Measurements from ENCODE around the gene PROSER2. TPM values are rescaled to one million over a fixed set of nuclear protein-coding genes. Genes with fewer than 3 reads are reported as not detected.

The PROSER2 gene, protein sequence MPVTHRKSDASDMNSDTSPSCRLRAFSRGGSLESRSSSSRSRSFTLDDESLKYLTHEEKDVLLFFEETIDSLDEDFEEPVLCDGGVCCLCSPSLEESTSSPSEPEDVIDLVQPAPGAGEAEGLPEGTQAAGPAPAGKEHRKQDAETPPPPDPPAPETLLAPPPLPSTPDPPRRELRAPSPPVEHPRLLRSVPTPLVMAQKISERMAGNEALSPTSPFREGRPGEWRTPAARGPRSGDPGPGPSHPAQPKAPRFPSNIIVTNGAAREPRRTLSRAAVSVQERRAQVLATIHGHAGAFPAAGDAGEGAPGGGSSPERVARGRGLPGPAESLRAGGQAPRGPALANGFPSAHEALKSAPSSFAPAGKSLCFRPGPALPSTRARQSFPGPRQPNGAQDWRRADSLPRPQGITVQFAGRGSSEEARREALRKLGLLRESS
- total RNA-seq (2014; rRNA removed; shearing (Covaris generic)) = 23.6 and 33.1 TPM in 2 replicates
- 18.4 and 27.9 TPM in 2 replicates for polyA plus RNA-seq (2015; cell fraction: cytosol; rRNA removed)
- polyA plus RNA-seq (2015; cell fraction: nucleus; rRNA removed) = 19.4 and 25.3 TPM in 2 replicates

DNA sequence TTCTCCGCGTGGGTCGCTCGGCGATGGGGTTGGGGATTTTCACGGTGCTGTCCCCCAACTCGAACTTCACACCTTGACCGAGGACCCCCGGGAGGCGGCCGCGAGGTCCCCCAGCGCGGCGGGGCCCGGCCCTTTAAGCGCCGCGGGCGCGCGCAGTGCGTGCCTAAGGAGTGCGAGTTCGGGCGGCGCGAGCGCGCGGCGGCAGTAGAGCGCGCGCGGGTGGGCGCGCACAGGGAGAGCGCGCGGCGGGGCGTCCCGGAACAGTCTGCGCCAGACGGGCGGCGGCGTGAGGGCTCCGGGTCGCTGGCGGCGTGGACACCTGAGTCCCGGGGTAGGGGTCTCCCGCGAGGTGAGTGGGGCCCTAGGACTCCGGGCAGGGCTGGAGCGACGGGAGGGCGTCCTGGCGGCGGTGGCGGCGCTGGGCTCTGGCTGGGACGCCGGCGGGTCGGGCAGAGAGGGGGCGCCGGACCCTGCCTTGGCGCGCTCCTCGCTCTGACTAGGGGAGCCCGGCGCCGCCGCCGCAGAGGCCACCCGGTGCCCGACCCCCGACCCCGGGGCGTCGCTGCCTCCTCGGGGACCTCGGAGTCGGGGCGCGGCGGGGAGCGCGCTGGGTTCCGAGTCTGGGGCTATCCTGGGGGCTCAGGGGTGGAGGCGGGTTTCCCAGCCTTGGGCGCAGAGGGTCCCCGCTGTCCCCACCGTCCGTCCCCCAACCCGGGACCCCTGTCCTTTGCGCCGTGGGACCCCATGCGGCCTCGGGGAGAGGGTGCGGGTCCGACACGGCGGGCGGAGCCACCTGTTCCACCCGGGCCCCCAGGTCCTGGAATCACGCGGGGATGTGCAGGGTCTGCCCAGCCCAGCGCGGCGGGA is at the start of gene PROSER2:
Gene PROSER2, plus strand, starts transcription at position 235 of the 867 bp plus-strand sequence. CDS start 28,722 bp downstream, outside the sequence.
- peak; percentile 55 for DNase-seq (ENCODE audit: low read depth)

DNA sequence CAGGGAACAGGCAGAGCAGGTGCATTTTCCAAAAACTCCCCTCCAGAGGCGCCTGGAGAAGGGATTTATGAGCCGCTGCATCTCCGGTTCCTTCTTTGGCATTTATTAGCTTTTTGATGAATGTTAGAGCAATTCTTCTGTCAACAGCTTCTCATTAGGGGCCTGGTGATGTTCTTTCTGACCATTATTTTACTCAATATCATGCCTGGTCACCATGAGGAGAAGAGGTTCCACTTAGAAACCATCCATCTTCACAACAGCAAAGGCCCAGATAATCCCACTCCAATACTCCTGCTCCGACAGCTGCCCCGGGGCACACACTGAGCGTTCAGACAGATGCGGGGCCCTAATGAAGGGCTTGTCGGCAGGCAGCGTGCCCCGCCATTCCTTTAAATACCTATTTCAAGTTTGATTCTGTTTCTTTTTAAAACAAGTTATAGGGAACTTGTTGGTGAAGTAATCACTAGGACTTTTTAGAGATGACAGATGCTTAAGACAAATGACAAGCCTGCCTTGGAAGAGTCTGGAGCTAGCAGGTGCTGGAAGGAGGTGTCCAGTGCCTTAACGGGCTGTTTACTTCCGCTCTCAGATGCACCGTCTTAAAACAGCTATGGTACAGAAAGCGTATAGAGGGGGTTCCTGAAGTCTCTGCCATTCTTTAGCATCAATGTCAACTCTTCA is 49.3 kb upstream of the PROSER2 start:
- DNase-seq (ENCODE audit: low read depth) = no peak

DNA sequence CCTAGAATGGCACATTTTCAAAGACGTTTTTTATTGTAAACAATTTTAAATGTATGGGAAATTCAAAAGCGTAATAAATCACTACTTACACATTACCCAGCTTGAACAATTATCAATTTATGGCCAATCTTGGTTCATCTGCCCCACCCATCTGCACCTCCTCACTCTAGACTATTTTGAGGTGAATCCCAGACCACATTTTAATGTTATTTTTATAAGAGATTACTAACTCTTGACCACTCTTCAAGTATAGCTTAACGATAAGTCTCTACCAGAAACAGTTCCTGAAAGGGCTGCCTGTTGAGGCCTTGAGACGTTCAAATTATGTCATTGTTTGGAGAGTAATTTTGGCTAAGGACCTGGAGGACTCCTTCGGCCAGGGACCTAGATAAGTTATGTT is 47.7 kb upstream of the PROSER2 start:
- DNase-seq (ENCODE audit: low read depth) = no peak

DNA sequence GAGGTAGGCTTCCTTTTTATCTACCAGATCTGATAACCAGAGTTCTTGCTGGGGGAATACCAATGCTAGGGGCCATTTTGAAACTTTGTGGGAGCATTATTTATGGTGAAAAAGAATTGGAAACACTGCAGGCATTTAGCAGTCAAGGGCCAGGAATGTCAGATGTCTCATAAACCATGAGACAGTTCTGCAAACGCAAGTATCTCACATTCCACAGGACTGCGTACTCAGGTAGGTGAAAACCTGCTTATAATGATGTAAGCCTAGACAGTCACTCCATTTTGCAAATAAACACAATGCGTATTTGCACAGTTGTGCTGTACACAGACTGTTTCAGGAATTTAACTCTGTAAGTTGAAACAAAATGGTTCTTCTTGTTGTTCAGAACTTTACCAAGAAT is 47.1 kb upstream of the PROSER2 start:
- DNase-seq (ENCODE audit: low read depth) = no peak

DNA sequence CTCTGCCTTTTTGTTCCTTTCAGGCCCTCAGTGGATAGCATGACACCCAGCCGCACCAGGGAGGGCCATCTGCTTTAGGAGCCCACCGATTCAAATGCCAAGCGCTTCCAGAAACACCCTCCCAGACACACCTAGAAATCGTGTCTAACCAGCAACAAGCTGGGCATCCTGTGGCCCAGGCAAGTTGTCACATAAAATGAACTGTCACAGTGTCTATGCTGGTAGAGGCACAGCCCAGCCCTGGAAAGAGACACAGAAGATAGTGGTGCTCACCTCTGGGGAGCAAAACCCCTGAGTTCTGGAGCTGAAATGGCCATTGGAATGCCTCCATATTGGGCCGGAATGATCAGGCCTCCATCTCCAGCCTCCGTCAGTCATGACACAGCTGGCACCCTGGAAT is 42.0 kb upstream of the PROSER2 start:
- DNase-seq (ENCODE audit: low read depth) = no peak

DNA sequence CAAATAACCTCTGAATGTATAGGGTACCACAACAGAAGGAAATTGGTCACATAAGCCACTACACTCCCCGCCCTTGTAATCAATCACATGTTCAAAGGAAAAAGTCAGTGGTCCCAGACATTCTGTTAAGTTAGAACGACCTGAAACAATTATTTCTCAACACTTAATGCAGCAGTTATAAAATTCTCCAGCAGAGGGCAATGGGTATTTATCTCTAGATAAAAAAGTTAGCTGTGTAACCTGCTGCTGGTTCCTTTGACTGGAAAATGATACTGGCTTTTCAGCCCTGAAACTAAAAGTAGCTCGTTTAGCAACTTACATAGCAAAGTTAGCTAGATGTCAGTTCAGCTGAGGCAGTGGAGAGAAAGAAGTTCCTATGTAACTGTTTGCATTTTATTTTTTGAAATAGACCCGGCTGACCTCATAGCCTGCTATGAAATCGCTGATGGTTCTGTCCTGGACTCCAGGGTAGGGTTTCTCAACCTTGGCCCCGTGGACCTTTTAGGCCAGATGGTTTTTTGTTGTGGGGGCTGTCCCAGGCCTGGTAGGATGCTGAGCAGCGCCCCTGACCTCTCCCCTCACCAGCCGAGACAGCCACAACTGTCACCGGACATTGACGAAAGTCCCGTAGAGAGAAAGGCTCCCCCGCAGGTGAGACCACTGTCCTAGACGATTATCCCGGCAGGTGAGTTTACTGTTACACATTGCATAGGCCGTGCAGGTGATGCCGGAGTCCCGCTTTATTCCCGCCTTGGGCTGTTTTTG is 40.2 kb upstream of the PROSER2 start:
- peak; percentile 58 for DNase-seq (ENCODE audit: low read depth)

DNA sequence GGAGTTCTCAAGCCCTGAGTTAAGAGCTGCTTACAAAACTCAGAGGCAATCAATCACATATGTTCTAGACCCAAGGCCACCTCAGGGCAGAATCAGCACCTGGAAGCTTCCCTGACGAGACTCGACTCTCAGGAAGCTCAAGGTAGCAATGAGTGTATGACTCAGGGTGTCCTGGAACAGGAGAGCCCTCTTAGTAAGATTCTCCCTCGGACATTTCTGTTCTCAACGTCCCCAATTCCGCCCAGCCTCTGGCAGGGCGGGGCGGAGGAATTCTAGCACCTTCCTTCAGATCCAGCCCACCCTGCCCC is 39.6 kb upstream of the PROSER2 start:
- DNase-seq (ENCODE audit: low read depth) = no peak

DNA sequence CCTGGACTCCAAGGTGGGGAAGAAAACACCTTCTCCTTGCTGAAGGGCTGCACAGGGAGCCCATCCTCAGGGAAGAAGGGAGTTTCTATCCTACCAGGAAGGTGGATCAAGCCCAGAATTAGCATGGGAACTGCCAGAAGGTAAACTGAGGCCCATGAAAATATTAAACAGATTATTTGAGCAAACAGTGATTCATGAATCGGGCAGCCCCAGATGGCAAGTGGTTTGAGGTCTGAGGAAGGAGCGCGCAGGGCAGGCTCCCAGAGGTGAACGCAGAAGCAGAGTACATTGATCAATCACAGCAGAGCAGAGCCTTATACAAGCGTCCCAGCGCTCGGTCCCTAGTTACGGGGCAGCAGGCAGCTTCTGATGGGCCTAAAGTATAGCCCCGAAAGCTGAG is 35.8 kb upstream of the PROSER2 start:
- DNase-seq (ENCODE audit: low read depth) = no peak

DNA sequence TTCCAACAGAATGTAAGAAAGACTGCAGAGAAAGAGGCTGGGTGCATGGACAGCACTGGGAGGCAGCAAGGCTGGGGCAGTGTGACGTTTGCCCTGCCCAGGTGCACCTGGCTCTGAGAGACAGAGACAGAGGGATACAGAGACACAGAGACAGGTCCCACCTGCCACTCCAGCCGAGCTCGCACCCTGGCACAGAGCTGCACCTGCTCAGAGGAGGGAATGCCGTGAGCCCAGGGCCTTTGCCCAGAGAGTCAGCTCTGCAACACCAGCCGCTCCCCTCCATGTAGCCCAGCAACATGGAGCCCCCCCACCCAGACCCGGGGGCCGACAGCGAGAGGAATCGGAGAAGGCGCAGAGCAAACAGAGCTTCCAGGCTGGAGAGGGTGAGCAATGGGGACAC is 35.3 kb upstream of the PROSER2 start:
- no peak for DNase-seq (ENCODE audit: low read depth)

DNA sequence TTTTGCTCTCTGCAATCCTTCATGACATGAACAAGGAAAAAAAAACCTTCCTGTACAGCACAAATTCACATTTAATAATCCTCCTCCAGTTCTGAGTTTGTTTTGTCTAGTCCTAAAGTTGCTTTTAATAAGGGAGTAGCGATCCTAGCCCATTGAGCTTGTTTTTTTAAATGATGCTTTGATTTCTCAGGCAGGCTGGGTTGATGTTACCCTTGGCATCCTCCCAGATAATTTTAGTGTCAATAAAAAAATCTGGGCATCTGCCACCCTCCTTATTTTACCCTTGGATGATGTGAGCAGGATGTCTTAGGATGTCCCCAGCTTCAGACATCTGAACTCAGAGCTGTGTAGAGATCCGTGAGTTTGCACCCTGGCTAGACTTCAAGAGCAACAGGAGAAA is 33.9 kb upstream of the PROSER2 start:
- DNase-seq (ENCODE audit: low read depth) = no peak

DNA sequence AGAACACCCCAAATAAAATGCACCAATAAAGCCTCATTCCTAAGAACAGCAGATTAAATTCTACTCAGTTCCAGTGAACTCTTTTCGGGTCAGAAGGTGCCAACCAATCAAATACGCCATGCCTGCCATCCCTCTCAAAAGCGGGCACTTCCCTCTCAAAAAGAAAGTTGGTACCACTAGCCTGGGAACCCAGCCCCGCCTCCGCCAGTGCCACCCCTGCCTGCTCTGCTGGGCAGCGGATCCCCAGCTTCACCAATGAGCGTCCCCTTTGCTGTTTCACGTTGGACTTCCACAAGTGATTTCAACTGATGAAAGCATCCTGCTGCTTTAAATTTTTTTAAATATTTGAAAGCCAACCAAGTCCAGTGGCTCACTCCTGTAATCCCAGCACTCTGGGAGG is 33.2 kb upstream of the PROSER2 start:
- no peak for DNase-seq (ENCODE audit: low read depth)

DNA sequence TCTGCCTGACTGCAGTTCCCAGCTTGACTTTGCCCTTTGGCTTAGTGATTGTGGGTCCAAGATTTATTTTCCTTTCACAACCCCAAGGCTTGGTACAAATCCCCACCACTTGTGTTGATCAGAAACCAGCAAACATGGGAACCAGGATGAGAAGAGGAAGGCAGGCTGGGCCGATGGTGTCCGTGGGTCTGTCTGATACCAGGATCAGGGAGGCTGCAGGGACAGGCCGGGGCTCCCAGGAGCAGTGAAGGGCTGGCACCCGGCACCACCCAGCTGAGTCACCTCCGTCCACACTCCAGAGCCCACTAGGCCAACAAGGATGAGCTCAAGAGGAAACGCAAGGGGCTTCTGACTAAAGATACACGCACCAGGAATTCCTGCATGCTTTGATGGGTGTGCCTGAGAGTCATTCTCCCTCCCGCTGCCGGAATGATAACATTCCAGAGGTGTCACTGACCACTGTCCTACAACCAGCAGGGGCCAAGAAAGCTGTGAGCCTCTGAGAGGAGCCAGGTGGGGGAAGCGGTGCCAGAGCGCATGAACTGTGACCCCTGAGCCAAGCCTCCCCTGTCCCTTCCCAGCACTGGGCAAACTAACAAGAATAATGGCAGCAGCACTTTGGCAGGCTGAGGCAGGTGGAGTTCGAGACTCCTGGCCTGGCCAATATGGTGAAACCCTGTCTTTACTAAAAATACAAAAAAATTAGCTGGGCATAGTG is 29.2 kb upstream of the PROSER2 start:
- peak; percentile 96 for DNase-seq (ENCODE audit: low read depth)

DNA sequence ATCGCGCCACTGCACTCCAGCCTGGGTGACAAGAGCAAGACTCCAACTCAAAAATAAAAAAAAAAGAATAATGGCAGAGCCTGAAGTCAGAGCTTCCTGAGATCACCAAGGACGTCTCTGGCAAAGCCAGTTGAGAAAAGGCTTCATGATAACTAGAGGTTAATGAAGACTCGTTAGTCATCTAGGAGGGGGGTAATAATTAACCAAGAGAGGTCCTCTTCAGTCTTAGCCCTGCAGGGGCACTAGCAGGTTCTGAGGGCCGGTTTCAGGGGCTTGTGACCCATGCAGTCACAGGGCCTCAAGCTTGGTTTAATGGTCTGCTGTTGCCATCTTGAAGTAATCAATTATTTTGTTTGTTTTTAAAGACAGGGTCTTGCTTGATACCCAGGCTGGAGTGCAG is 28.6 kb upstream of the PROSER2 start:
- no peak for DNase-seq (ENCODE audit: low read depth)

DNA sequence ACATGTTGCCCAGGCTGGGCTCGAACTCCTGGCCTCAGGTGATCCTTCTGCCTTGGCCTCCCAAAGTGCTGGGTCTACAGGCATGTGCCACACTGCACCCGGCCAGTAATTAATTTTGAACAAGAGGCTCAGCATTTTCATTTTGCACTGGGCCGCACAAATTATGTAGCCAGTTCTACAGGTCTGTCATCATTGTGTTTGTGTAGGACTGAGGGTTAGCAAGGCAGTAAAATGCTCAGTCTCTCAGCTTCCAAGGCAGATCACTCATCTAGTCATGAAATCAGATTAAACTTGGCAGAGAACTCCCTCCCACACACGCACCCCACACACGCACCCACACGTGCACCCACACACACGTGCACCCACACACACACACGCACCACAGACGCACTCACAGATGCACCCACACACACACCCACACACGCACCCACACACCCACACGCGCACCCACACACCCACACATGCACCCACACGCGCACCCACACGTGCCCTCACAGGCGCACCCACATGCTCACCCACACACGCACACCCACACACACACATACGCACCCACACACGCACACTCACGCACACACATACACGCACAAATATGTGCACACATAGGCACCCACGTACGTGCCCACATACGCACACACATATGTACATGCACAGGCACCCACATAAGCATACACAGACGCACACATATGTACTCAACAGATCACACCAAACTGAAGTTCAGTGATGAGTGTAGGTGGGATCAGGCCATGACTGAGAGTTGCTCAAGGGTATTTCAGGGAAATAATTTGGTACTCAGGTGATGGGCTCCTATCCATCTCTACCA is 27.8 kb upstream of the PROSER2 start:
- no peak for DNase-seq (ENCODE audit: low read depth)

DNA sequence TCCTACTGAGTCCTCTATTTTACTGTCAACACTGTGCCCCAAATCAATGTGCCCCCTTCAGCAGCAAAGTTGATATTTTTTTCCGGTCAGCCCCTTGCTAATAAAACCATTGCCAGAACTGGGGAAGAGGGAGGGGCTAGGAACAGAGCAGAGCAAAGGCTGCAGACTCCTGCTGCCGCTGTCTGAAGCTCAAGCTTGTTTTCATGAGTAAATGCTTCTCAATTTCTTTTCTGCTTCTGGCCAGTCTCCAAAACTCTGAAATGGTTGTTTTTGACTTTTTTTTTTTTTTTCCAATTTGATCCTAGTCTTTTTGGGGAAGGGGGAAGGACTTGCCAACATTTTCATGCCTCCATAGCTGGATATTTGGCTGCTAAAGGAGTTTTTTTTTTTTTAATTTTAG is 26.7 kb upstream of the PROSER2 start:
- no peak for DNase-seq (ENCODE audit: low read depth)

DNA sequence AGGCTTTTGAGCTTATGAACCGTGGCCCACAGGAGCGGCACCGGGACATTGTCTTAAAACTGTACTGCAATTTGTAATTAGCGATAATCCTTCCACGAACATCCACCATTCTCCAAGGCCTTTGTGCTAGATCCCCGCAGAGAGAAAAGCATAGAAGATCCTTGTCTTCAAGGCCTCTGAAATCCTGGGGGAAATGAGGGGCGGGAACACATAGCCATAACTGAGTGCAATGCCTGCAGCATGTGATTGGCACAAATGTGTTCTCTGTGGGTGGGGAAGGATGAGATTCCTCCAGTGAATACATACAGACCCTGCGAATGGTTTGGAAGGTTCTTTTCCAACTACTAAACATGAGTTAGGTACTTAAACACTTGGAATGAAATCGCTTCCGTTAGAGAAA is 25.9 kb upstream of the PROSER2 start:
- DNase-seq (ENCODE audit: low read depth) = no peak

DNA sequence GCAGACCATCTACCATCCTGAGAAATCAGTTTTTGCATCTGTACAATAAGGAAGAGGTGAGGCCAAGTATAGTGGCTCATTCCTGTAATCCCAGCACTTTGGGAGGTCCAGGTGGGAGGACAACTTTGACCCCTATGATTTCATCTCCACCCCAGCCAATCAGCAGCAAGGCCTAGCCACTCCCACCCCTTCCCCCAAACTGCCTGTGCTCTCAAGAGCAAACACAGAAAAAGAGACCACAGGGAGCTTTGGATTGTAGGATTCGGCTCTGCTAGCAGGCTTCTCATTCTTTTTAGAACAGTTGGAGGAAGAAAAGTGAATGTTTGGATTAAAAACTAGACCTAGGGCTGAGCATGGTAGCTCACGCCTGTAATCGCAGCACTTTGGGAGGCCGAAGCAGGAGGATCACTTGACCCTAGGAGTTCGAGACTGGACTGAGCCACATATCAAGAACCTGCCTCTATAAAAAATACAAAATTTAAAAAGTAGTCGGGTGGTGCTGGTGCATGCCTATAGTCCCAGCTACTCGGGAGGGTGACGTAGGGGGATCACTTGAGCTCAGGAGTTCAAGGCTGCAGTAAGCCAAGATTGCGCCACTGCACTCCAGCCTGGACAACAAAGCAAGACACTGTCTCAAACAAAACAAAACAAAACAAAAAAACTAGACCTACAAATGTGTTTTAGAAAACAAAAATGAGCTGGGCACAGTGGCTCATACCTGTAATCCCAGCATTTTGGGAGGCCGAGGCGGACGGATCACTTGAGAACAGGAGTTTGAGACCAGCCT is 25.1 kb upstream of the PROSER2 start:
- DNase-seq (ENCODE audit: low read depth) = no peak

DNA sequence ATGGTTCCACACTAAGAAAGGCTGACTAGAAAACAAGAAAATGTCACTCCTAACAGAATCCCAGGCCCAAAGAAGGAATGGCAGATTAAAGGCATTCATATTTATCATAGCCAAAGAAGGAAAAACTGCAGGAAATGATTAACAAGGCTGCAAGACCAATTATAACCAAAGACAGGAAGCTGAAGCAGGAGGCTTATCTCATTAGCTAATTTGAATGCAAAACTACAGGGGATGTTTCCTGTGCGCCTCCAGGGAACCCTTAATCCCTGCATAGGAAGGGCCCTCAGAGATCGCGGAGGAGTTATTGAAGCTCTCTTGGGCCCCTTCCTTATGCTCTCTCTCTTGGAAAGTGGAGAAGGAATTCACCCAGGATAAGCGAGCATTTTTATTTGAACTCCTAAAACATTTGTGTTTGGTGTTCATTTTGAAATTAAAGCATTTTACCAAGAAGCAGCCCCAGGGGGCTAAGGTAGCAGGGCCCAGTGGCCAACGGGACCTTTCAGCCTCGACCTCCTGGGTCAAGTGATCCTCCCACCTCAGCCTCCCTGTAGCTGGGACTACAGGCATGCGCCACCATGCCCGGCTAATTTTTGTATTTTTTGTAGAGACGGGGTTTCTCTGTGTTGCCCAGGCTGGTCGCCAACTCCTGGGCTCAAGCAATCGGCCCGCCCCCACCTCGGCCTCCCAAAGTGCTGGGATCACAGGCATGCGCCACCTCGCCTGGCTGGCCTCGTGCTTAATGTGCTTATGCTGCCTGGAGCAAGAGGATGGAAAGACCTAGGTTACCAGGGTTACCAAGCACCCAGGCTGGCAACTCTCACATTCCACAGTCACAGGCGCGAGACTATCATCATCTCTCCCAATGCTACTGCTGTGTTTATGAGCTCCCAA is 24.1 kb upstream of the PROSER2 start:
- peak; percentile 37 for DNase-seq (ENCODE audit: low read depth)

Data from HT1080 (cell line).